Measurements from ENCODE around the gene RAPH1.
"Not testable (repeated sequence)": the region's sequence is repeated elsewhere in the genome, so short reads cannot be mapped to it uniquely, and the experiment has no call there.

RAPH1 gene

GRCh38 chr2:203438528-203438927 is 96.6 kb downstream of the RAPH1 start:
- H2BK15ac ChIP-seq (replicated peaks; ENCODE audit: low read depth), result no peak overlapping the region
- no peak overlapping the region for H2BK5ac ChIP-seq (ENCODE audit: low read length)
- peaks cover 2% of the 10 kb centered on the region for H3K36me3 ChIP-seq (ENCODE audit: control insufficient read depth, insufficient read depth, low read length)
- no peak overlapping the region for H3K4me3 ChIP-seq (ENCODE audit: low read length)
- H3K56ac ChIP-seq (ENCODE audit: low read length), result no peak overlapping the region
- no CpG with 5 or more reads among the region's 2 CpGs for WGBS (ENCODE audit: extremely low coverage, insufficient coverage, low lambda C conversion rate)
- H2BK120ac ChIP-seq (ENCODE audit: low read depth, low read length), result no peak overlapping the region
- no peak overlapping the region for H3K23ac ChIP-seq (ENCODE audit: low read length)
- H3K4ac ChIP-seq (ENCODE audit: low read depth, low read length), result no peak overlapping the region
- no peak overlapping the region for H3K27ac ChIP-seq (ENCODE audit: low read depth, low read length)
- no peak overlapping the region for H2AK5ac ChIP-seq (ENCODE audit: low read length)
- no peaks in the 10 kb centered on the region for H3K79me2 ChIP-seq (ENCODE audit: control insufficient read depth, insufficient read depth, low read length)
- no peak overlapping the region for H3K9ac ChIP-seq (ENCODE audit: low read length)
- H3K79me1 ChIP-seq (ENCODE audit: low read length), result peaks cover 3% of the 10 kb centered on the region
- no peak overlapping the region for H4K8ac ChIP-seq (ENCODE audit: low read depth, low read length)
- H3K4me1 ChIP-seq (ENCODE audit: control insufficient read depth, low read depth, low read length), result no peaks in the 10 kb centered on the region
- no peak overlapping the region for H3K18ac ChIP-seq (ENCODE audit: low read length)
- H3K4me2 ChIP-seq (ENCODE audit: low read length), result no peak overlapping the region
- no peak overlapping the region for H4K5ac ChIP-seq (ENCODE audit: low read length)
- DNase-seq, result no peak
- H3K27me3 ChIP-seq (ENCODE audit: insufficient read depth, low read length, poor library complexity), result no peaks in the 10 kb centered on the region

- no peak overlapping the region for H2BK15ac ChIP-seq (replicated peaks; ENCODE audit: low read depth)
- H3K56ac ChIP-seq (ENCODE audit: low read length), result no peak overlapping the region
- H2BK120ac ChIP-seq (ENCODE audit: low read depth, low read length), result no peak overlapping the region
- no peak overlapping the region for H3K18ac ChIP-seq (ENCODE audit: low read length)
- H3K23ac ChIP-seq (ENCODE audit: low read length), result no peak overlapping the region
- H4K8ac ChIP-seq (ENCODE audit: low read depth, low read length), result no peak overlapping the region
- H3K4me1 ChIP-seq (ENCODE audit: control insufficient read depth, low read depth, low read length), result no peaks in the 10 kb centered on the region
- no peak overlapping the region for H3K27ac ChIP-seq (ENCODE audit: low read depth, low read length)
- whole genome bisulfite sequencing (ENCODE audit: extremely low coverage, insufficient coverage, low lambda C conversion rate), result no CpG with 5 or more reads among the region's 4 CpGs
- H2AK5ac ChIP-seq (ENCODE audit: low read length), result no peak overlapping the region
- no peak overlapping the region for H3K4ac ChIP-seq (ENCODE audit: low read depth, low read length)
- DNase-seq, result no peak
- H3K27me3 ChIP-seq (ENCODE audit: insufficient read depth, low read length, poor library complexity), result no peaks in the 10 kb centered on the region
- H3K4me3 ChIP-seq (ENCODE audit: low read length), result no peak overlapping the region
- no peak overlapping the region for H4K5ac ChIP-seq (ENCODE audit: low read length)
- no peak overlapping the region for H3K9ac ChIP-seq (ENCODE audit: low read length)
- H2BK5ac ChIP-seq (ENCODE audit: low read length), result no peak overlapping the region
- H3K79me1 ChIP-seq (ENCODE audit: low read length), result peaks cover 3% of the 10 kb centered on the region
- H3K36me3 ChIP-seq (ENCODE audit: control insufficient read depth, insufficient read depth, low read length), result peaks cover 2% of the 10 kb centered on the region
- no peak overlapping the region for H3K4me2 ChIP-seq (ENCODE audit: low read length)
- no peaks in the 10 kb centered on the region for H3K79me2 ChIP-seq (ENCODE audit: control insufficient read depth, insufficient read depth, low read length)
These were observed 97.6 kb downstream of the RAPH1 start for GRCh38 chr2:203437511-203437910.

- Histone ChIP-seq H3K4me1 (ENCODE audit: control insufficient read depth, low read depth, low read length) (no peaks in the 10 kb centered on the region), H2BK5ac (ENCODE audit: low read length) (no peak overlapping the region), H3K27ac (ENCODE audit: low read depth, low read length) (no peak overlapping the region), H3K4ac (ENCODE audit: low read depth, low read length) (no peak overlapping the region), H4K5ac (ENCODE audit: low read length) (no peak overlapping the region), H3K79me2 (ENCODE audit: control insufficient read depth, insufficient read depth, low read length) (no peaks in the 10 kb centered on the region), H3K56ac (ENCODE audit: low read length) (no peak overlapping the region), H3K23ac (ENCODE audit: low read length) (no peak overlapping the region), H2BK15ac (replicated peaks; ENCODE audit: low read depth) (no peak overlapping the region), H3K79me1 (ENCODE audit: low read length) (peaks cover 3% of the 10 kb centered on the region), H3K18ac (ENCODE audit: low read length) (no peak overlapping the region), H3K36me3 (ENCODE audit: control insufficient read depth, insufficient read depth, low read length) (peaks cover 2% of the 10 kb centered on the region), H3K4me2 (ENCODE audit: low read length) (no peak overlapping the region), H3K4me3 (ENCODE audit: low read length) (no peak overlapping the region), H4K8ac (ENCODE audit: low read depth, low read length) (no peak overlapping the region), H3K9ac (ENCODE audit: low read length) (no peak overlapping the region), H3K27me3 (ENCODE audit: insufficient read depth, low read length, poor library complexity) (no peaks in the 10 kb centered on the region), H2AK5ac (ENCODE audit: low read length) (no peak overlapping the region), H2BK120ac (ENCODE audit: low read depth, low read length) (no peak overlapping the region)
- no peak for DNase-seq
- WGBS (ENCODE audit: extremely low coverage, insufficient coverage, low lambda C conversion rate), result no CpG with 5 or more reads among the region's 2 CpGs
These were observed 98.6 kb downstream of the RAPH1 start for GRCh38 chr2:203436496-203436895.

- WGBS (ENCODE audit: extremely low coverage, insufficient coverage, low lambda C conversion rate), result no CpG with 5 or more reads among the region's 6 CpGs
- Histone ChIP-seq H4K5ac (ENCODE audit: low read length) (no peak overlapping the region), H3K36me3 (ENCODE audit: control insufficient read depth, insufficient read depth, low read length) (no peaks in the 10 kb centered on the region), H3K79me1 (ENCODE audit: low read length) (no peaks in the 10 kb centered on the region), H2BK120ac (ENCODE audit: low read depth, low read length) (no peak overlapping the region), H3K4me1 (ENCODE audit: control insufficient read depth, low read depth, low read length) (no peaks in the 10 kb centered on the region), H3K56ac (ENCODE audit: low read length) (no peak overlapping the region), H3K79me2 (ENCODE audit: control insufficient read depth, insufficient read depth, low read length) (no peaks in the 10 kb centered on the region), H3K4me3 (ENCODE audit: low read length) (no peak overlapping the region), H2BK15ac (replicated peaks; ENCODE audit: low read depth) (no peak overlapping the region), H2BK5ac (ENCODE audit: low read length) (no peak overlapping the region), H3K18ac (ENCODE audit: low read length) (no peak overlapping the region), H3K27ac (ENCODE audit: low read depth, low read length) (no peak overlapping the region), H3K23ac (ENCODE audit: low read length) (no peak overlapping the region), H3K9ac (ENCODE audit: low read length) (no peak overlapping the region), H3K4me2 (ENCODE audit: low read length) (no peak overlapping the region), H4K8ac (ENCODE audit: low read depth, low read length) (no peak overlapping the region), H2AK5ac (ENCODE audit: low read length) (no peak overlapping the region), H3K4ac (ENCODE audit: low read depth, low read length) (no peak overlapping the region), H3K27me3 (ENCODE audit: insufficient read depth, low read length, poor library complexity) (no peaks in the 10 kb centered on the region)
- DNase-seq, result no peak
These were observed 102.3 kb downstream of the RAPH1 start for GRCh38 chr2:203432811-203433210.

GRCh38 chr2:203431391-203432185 is 103.5 kb downstream of the RAPH1 start:
- H3K4me1 ChIP-seq (ENCODE audit: control insufficient read depth, low read depth, low read length), result no peaks in the 10 kb centered on the region
- H4K8ac ChIP-seq (ENCODE audit: low read depth, low read length), result no peak overlapping the region
- H3K27me3 ChIP-seq (ENCODE audit: insufficient read depth, low read length, poor library complexity), result no peaks in the 10 kb centered on the region
- no peak overlapping the region for H2AK5ac ChIP-seq (ENCODE audit: low read length)
- H3K4me3 ChIP-seq (ENCODE audit: low read length), result no peak overlapping the region
- H3K4ac ChIP-seq (ENCODE audit: low read depth, low read length), result no peak overlapping the region
- H3K4me2 ChIP-seq (ENCODE audit: low read length), result no peak overlapping the region
- no peak overlapping the region for H2BK15ac ChIP-seq (replicated peaks; ENCODE audit: low read depth)
- no peak overlapping the region for H4K5ac ChIP-seq (ENCODE audit: low read length)
- DNase-seq, result no peak
- no peak overlapping the region for H3K27ac ChIP-seq (ENCODE audit: low read depth, low read length)
- H3K23ac ChIP-seq (ENCODE audit: low read length), result no peak overlapping the region
- no CpG with 5 or more reads among the region's 5 CpGs for WGBS (ENCODE audit: extremely low coverage, insufficient coverage, low lambda C conversion rate)
- H3K79me2 ChIP-seq (ENCODE audit: control insufficient read depth, insufficient read depth, low read length), result no peaks in the 10 kb centered on the region
- no peaks in the 10 kb centered on the region for H3K79me1 ChIP-seq (ENCODE audit: low read length)
- no peak overlapping the region for H3K56ac ChIP-seq (ENCODE audit: low read length)
- no peak overlapping the region for H2BK120ac ChIP-seq (ENCODE audit: low read depth, low read length)
- H3K9ac ChIP-seq (ENCODE audit: low read length), result no peak overlapping the region
- no peak overlapping the region for H3K18ac ChIP-seq (ENCODE audit: low read length)
- H3K36me3 ChIP-seq (ENCODE audit: control insufficient read depth, insufficient read depth, low read length), result no peaks in the 10 kb centered on the region
- no peak overlapping the region for H2BK5ac ChIP-seq (ENCODE audit: low read length)

- H3K79me2 ChIP-seq (ENCODE audit: control insufficient read depth, insufficient read depth, low read length); H3K18ac ChIP-seq (ENCODE audit: low read length); H3K27ac ChIP-seq (ENCODE audit: low read depth, low read length); H2BK15ac ChIP-seq (replicated peaks; ENCODE audit: low read depth); H2AK5ac ChIP-seq (ENCODE audit: low read length); H3K79me1 ChIP-seq (ENCODE audit: low read length); H3K23ac ChIP-seq (ENCODE audit: low read length); H4K5ac ChIP-seq (ENCODE audit: low read length); H3K4me1 ChIP-seq (ENCODE audit: control insufficient read depth, low read depth, low read length); H3K36me3 ChIP-seq (ENCODE audit: control insufficient read depth, insufficient read depth, low read length); H3K56ac ChIP-seq (ENCODE audit: low read length); H3K27me3 ChIP-seq (ENCODE audit: insufficient read depth, low read length, poor library complexity); H3K4ac ChIP-seq (ENCODE audit: low read depth, low read length); H3K4me3 ChIP-seq (ENCODE audit: low read length); H2BK5ac ChIP-seq (ENCODE audit: low read length); H3K9ac ChIP-seq (ENCODE audit: low read length); H2BK120ac ChIP-seq (ENCODE audit: low read depth, low read length); H3K4me2 ChIP-seq (ENCODE audit: low read length); H4K8ac ChIP-seq (ENCODE audit: low read depth, low read length): not testable (repeated sequence)
- peak; percentile 19 for DNase-seq
- no CpG with 5 or more reads among the region's 4 CpGs for WGBS (ENCODE audit: extremely low coverage, insufficient coverage, low lambda C conversion rate)
These were observed 105.5 kb downstream of the RAPH1 start for GRCh38 chr2:203429643-203430042.

Data from mesendoderm (in vitro differentiated cells).